Glutamatergic neuron (in vitro differentiated cells): ENCODE measurements around the gene MYO9B. TPM values are rescaled to one million over a fixed set of nuclear protein-coding genes. Genes with fewer than 3 reads are reported as not detected.
"Not testable (repeated sequence)": the region's sequence is repeated elsewhere in the genome, so short reads cannot be mapped to it uniquely, and the experiment has no call there.

Source experiments
- DNase-seq: peaks from one replicate; pipeline ENCODE4 v3.0.0; 2022
- H3K27ac Mint-ChIP-seq: one replicate; pipeline ENCODE4 v1.8.0; 2020; ENCODE audit warnings: mild to moderate bottlenecking, mixed read lengths, inconsistent platforms; ENCODE audit not compliant: unreplicated experiment
- H3K27me3 Mint-ChIP-seq: one replicate; pipeline ENCODE4 v1.8.0; 2020; ENCODE audit warnings: mild to moderate bottlenecking, moderate library complexity, mixed read lengths, inconsistent platforms; ENCODE audit not compliant: unreplicated experiment
- H3K36me3 Mint-ChIP-seq: one replicate; pipeline ENCODE4 v1.8.0; 2020; ENCODE audit warnings: mild to moderate bottlenecking, mixed read lengths, inconsistent platforms; ENCODE audit not compliant: unreplicated experiment
- H3K4me1 Mint-ChIP-seq: one replicate; pipeline ENCODE4 v1.8.0; 2020; ENCODE audit warnings: mild to moderate bottlenecking, low read depth, mixed read lengths, inconsistent platforms; ENCODE audit not compliant: unreplicated experiment
- H3K4me3 Mint-ChIP-seq: one replicate; pipeline ENCODE4 v1.8.0; 2020; ENCODE audit warnings: mild to moderate bottlenecking, mixed read lengths, inconsistent platforms; ENCODE audit not compliant: unreplicated experiment
- H3K9me3 Mint-ChIP-seq: one replicate; pipeline ENCODE4 v1.8.0; 2020; ENCODE audit warnings: mild to moderate bottlenecking, moderate library complexity, mixed read lengths, inconsistent platforms; ENCODE audit not compliant: unreplicated experiment
- total RNA-seq: library from RNA; stranded (reverse); fragmentation: NEBNext Ultra II Directional; extraction: Animal tissue kit (Norgen Biotek cat#: 25700); gene quantifications from one replicate; pipeline ENCODE4 v1.2.1, GENCODE V29; 2021; ENCODE audit not compliant: unreplicated experiment
- TF ChIP-seq, protein P1 (sequence below): fragments of 200-600 bp; sonication (generic); IDR thresholded peaks from one replicate; pipeline ENCODE4 v1.5.0; 2021; ENCODE audit not compliant: partially characterized antibody, unreplicated experiment

MYO9B gene
- total RNA-seq, 1 donor from 2014 or later, result 237 TPM

DNA sequence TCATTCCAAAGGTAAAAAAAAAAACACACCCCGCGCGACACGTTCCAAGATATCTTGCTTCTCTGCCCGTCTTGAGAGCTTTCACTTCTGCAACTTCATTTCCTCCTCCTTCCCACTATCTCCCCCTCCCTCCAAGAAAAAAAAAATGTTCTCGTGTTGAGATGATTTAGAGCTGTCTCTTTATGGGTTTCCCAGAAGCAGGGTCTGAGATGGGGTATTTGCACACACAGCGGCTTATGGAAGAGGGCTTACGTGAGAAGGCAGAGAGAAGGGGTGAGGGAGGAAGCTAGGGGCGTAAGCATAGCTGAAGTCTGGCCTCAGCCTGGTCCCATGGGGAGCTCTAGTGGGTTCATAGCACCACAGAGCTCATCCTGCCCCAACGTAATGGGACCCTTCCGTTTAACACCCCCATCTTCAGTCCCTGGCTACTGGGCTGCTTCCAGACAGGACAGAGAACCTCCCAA lies 108.3 kb downstream of the MYO9B start:
- H3K27ac Mint-ChIP-seq, result no peak overlapping the region
- DNase-seq, result no peak
- H3K27me3 Mint-ChIP-seq, result peaks cover 3% of the 10 kb centered on the region
- H3K9me3 Mint-ChIP-seq, result peaks cover 1% of the 10 kb centered on the region
- H3K36me3 Mint-ChIP-seq, result no peaks in the 10 kb centered on the region
- H3K4me3 Mint-ChIP-seq, result no peak overlapping the region
- peaks cover 2% of the 10 kb centered on the region for H3K4me1 Mint-ChIP-seq
- TF ChIP-seq, protein P1, sequence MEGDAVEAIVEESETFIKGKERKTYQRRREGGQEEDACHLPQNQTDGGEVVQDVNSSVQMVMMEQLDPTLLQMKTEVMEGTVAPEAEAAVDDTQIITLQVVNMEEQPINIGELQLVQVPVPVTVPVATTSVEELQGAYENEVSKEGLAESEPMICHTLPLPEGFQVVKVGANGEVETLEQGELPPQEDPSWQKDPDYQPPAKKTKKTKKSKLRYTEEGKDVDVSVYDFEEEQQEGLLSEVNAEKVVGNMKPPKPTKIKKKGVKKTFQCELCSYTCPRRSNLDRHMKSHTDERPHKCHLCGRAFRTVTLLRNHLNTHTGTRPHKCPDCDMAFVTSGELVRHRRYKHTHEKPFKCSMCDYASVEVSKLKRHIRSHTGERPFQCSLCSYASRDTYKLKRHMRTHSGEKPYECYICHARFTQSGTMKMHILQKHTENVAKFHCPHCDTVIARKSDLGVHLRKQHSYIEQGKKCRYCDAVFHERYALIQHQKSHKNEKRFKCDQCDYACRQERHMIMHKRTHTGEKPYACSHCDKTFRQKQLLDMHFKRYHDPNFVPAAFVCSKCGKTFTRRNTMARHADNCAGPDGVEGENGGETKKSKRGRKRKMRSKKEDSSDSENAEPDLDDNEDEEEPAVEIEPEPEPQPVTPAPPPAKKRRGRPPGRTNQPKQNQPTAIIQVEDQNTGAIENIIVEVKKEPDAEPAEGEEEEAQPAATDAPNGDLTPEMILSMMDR, result no peak

DNA sequence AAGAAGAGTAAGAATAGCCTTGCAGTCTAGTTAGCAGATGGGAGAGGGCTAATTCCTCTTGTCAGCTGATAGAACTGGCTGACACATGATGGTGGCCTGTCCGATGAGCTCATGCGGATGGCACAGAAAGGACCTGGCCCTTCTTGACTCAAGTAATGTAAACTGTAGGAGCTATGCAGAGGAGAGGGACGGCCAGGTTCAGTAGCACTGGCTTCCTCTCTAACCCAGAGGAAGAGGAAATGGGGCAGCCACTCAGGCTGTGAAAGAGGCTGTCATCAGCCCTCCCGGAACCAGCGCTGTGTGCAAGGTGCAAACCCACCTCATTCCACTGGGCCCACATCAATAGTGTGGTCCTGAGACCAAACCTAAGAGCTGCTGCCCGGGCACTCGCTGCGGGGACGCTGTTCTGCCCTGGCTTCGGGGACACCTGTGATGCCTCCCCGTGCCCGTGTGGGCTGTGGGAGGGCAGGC lies 108.8 kb downstream of the MYO9B start:
- no peak overlapping the region for H3K4me3 Mint-ChIP-seq
- no peak overlapping the region for H3K27ac Mint-ChIP-seq
- peaks cover 1% of the 10 kb centered on the region for H3K9me3 Mint-ChIP-seq
- DNase-seq, result no peak
- peaks cover 2% of the 10 kb centered on the region for H3K4me1 Mint-ChIP-seq
- H3K36me3 Mint-ChIP-seq, result no peaks in the 10 kb centered on the region
- peaks cover 3% of the 10 kb centered on the region for H3K27me3 Mint-ChIP-seq
- TF ChIP-seq, protein P1, result no peak

DNA sequence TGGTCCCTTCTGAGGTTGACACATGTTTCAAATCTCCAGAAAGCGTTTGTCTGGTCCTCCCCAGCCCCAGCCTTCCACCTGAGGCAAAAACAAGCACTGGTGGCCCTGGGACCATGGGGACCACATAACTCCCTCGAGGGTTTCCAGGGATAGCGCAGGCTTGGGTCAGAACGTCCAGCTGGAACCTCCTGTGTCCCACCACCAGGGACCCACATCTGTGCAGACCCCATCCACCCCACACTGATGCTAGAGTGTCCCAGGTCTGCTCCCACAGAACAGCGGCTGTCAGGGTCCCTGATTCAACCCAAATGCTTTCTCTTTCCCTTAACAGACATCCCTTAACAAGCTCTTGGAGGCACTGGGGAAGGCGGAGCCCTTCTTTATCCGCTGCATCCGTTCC lies 110.0 kb downstream of the MYO9B start:
- Mint-ChIP-seq H3K9me3 (peaks cover 1% of the 10 kb centered on the region), H3K36me3 (no peaks in the 10 kb centered on the region), H3K4me1 (peaks cover 2% of the 10 kb centered on the region), H3K27ac (no peak overlapping the region), H3K4me3 (no peak overlapping the region), H3K27me3 (peaks cover 3% of the 10 kb centered on the region)
- DNase-seq, result no peak
- TF ChIP-seq, protein P1, result no peak

DNA sequence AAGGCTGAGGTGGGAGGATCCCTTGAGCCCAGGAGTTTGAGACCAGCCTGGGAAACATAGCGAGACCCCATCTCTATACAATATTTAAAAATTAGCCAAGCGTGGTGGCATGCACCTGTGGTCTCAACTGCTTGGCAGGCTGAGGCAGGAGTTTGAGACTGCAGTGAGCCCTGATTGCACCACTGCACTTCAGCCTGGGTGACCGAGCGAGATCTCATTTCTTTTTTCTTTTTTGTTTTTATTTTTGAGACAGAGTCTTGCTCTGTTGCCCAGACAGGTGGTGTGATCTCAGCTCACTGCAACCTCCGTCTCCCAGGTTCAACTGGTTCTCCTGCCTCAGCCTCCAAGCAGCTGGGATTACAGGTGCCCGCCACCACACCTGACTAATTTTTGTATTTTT lies 116.2 kb downstream of the MYO9B start:
- H3K27ac Mint-ChIP-seq, H3K4me3 Mint-ChIP-seq, H3K4me1 Mint-ChIP-seq, DNase-seq, H3K36me3 Mint-ChIP-seq, H3K9me3 Mint-ChIP-seq, H3K27me3 Mint-ChIP-seq: not testable (repeated sequence)

DNA sequence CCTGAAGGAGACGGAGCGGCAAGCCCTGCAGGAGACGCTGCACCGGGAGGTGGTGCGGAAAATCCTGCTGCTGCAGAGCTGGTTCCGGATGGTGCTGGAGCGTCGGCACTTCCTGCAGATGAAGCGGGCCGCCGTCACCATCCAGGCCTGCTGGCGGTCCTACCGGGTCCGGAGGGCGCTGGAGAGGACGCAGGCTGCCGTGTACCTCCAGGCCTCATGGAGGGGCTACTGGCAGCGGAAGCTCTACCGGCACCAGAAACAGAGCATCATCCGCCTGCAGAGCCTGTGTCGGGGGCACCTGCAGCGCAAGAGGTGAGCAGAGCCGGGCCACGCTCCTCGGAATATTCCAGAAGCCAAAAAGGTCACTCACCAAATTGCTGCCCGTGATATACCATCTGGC lies 117.2 kb downstream of the MYO9B start:
- DNase-seq, result no peak
- Mint-ChIP-seq H3K27me3 (peaks cover 4% of the 10 kb centered on the region), H3K4me3 (no peak overlapping the region), H3K4me1 (no peaks in the 10 kb centered on the region), H3K9me3 (peaks cover 5% of the 10 kb centered on the region), H3K27ac (no peak overlapping the region), H3K36me3 (peaks cover 11% of the 10 kb centered on the region)
- TF ChIP-seq, protein P1, result no peak

DNA sequence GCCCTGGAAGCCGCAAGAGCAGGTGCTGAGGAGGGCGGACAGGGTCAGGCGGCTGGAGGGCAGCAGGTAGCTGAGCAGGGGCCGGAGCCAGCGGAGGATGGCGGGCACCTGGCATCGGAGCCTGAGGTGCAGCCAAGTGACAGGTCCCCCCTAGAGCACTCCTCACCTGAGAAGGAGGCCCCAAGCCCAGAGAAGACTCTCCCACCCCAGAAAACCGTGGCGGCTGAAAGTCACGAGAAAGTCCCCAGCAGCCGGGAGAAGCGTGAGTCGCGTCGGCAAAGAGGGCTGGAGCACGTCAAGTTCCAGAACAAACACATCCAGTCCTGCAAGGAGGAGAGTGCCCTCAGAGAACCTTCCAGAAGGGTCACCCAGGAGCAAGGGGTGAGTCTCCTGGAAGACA lies 119.0 kb downstream of the MYO9B start:
- DNase-seq, result no peak
- Mint-ChIP-seq H3K27ac (no peak overlapping the region), H3K27me3 (peaks cover 5% of the 10 kb centered on the region), H3K4me1 (no peaks in the 10 kb centered on the region), H3K36me3 (peaks cover 18% of the 10 kb centered on the region), H3K4me3 (no peak overlapping the region), H3K9me3 (peaks cover 4% of the 10 kb centered on the region)
- TF ChIP-seq, protein P1, result no peak
